Astrocyte (in vitro differentiated cells and primary cell): ENCODE measurements around the gene SPNS1. TPM values are rescaled to one million over a fixed set of nuclear protein-coding genes. Genes with fewer than 3 reads are reported as not detected.
A peak's percentile ranks its signal among the peaks of the same experiment; 100 is the strongest.

Source experiments
- DNase-seq: peaks from one replicate; pipeline ENCODE4 v3.0.0-alpha.2; 2010; ENCODE audit warnings: low read depth
- FAIRE-seq: peaks from 2 replicates; lab custom pipeline; 2011; peaks lifted over from hg19 to GRCh38; lab: Jason Lieb, UNC
- H2AFZ ChIP-seq: 2 replicates; pipeline ENCODE4 v1.6.0; 2012; ENCODE audit warnings: low read depth, low read length, inconsistent platforms
- H3K27ac ChIP-seq: 2 replicates; pipeline ENCODE4 v1.5.1; 2011; ENCODE audit warnings: low read depth, low read length, inconsistent platforms
- H3K27me3 ChIP-seq: 2 replicates; pipeline ENCODE4 v1.6.0; 2011; ENCODE audit warnings: low read length, inconsistent platforms; ENCODE audit not compliant: insufficient read depth
- H3K36me3 ChIP-seq: 2 replicates; pipeline ENCODE4 v1.5.1; 2011; ENCODE audit warnings: low read length, inconsistent platforms; ENCODE audit not compliant: insufficient read depth
- H3K4me1 ChIP-seq: 2 replicates; pipeline ENCODE4 v1.5.1; 2011; ENCODE audit warnings: low read length, inconsistent platforms; ENCODE audit not compliant: insufficient read depth
- H3K4me2 ChIP-seq: 2 replicates; pipeline ENCODE4 v1.6.0; 2012; ENCODE audit warnings: low read length, inconsistent platforms
- H3K4me3 ChIP-seq: 2 replicates; pipeline ENCODE4 v1.5.1; 2011; ENCODE audit warnings: low read depth, mild to moderate bottlenecking, low read length, inconsistent platforms; ENCODE audit not compliant: insufficient read depth
- H3K79me2 ChIP-seq: 2 replicates; pipeline ENCODE4 v1.6.0; 2012; ENCODE audit warnings: mild to moderate bottlenecking, low read length, inconsistent platforms; ENCODE audit not compliant: insufficient read depth
- H3K9ac ChIP-seq: 2 replicates; pipeline ENCODE4 v1.6.0; 2012; ENCODE audit warnings: mild to moderate bottlenecking, low read length, inconsistent platforms
- H3K9me3 ChIP-seq: 2 replicates; pipeline ENCODE4 v1.5.1; 2012; ENCODE audit warnings: low read depth, mild to moderate bottlenecking, low read length, inconsistent platforms; ENCODE audit not compliant: insufficient read depth
- H4K20me1 ChIP-seq: 2 replicates; pipeline ENCODE4 v1.6.0; 2012; ENCODE audit warnings: low read length, inconsistent platforms; ENCODE audit not compliant: insufficient read depth
- H3K27ac Mint-ChIP-seq: one replicate; pipeline ENCODE4 v1.8.0; 2021; ENCODE audit warnings: mild to moderate bottlenecking, mixed read lengths; ENCODE audit not compliant: unreplicated experiment
- H3K27me3 Mint-ChIP-seq: one replicate; pipeline ENCODE4 v1.8.0; 2021; ENCODE audit warnings: low read depth, mixed read lengths; ENCODE audit not compliant: unreplicated experiment
- H3K36me3 Mint-ChIP-seq: one replicate; pipeline ENCODE4 v1.8.0; 2021; ENCODE audit warnings: low read depth, mixed read lengths; ENCODE audit not compliant: unreplicated experiment
- H3K4me1 Mint-ChIP-seq: one replicate; pipeline ENCODE4 v1.8.0; 2021; ENCODE audit warnings: low read depth, mixed read lengths; ENCODE audit not compliant: unreplicated experiment
- H3K4me3 Mint-ChIP-seq: one replicate; pipeline ENCODE4 v1.8.0; 2021; ENCODE audit warnings: mild to moderate bottlenecking, moderate library complexity, mixed read lengths; ENCODE audit not compliant: unreplicated experiment
- H3K9me3 Mint-ChIP-seq: one replicate; pipeline ENCODE4 v1.8.0; 2021; ENCODE audit warnings: mild to moderate bottlenecking, mixed read lengths; ENCODE audit not compliant: unreplicated experiment
- CTCF ChIP-seq: IDR thresholded peaks from 2 replicates; pipeline ENCODE4 v1.5.1; 2011; ENCODE audit warnings: low read depth, mild to moderate bottlenecking, inconsistent platforms, low read length, moderate library complexity; ENCODE audit not compliant: insufficient read depth
- EZH2 ChIP-seq: IDR thresholded peaks from 2 replicates; pipeline ENCODE4 v1.6.1; 2012; ENCODE audit warnings: mild to moderate bottlenecking, low read length, inconsistent platforms; ENCODE audit not compliant: insufficient read depth
- total RNA-seq: library from RNA; stranded (reverse); gene quantifications from 2 replicates; pipeline ENCODE4 v1.2.1, GENCODE V29; 2021

The SPNS1 gene
- total RNA-seq, 1 donor from 2014 or later: 57.8 TPM

DNA sequence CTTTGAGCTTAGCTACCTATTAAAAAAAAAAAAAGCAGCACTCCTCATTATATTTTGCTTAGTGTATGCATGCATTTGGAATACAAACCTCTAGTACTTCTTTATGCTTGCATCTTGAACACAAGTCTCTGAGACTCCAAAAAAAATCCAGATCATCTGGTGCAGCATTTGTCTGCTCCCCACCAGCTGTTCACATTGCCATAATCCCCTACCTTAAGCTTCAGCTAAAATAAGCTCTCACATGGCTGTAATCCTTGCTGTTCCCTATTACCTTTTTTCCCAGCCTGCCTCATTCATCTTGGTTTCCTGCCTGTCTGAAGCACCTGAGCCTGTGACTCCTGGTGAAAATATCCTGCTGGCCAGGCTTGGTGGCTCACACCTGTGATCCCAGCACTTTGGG is 31.3 kb upstream of the SPNS1 start:
- no peaks in the 10 kb centered on the region for H3K27me3 ChIP-seq
- H3K79me2 ChIP-seq: no peaks in the 10 kb centered on the region
- H3K9ac ChIP-seq: no peak overlapping the region
- H3K27ac Mint-ChIP-seq: no peak overlapping the region
- no peaks in the 10 kb centered on the region for H3K4me1 Mint-ChIP-seq
- H4K20me1 ChIP-seq: no peaks in the 10 kb centered on the region
- TF ChIP-seq EZH2 (no peak), CTCF (no peak)
- H3K27ac ChIP-seq: no peak overlapping the region
- H3K4me3 Mint-ChIP-seq: no peak overlapping the region
- DNase-seq (no peak), FAIRE-seq (no peak)
- no peaks in the 10 kb centered on the region for H3K9me3 Mint-ChIP-seq
- H3K4me2 ChIP-seq: no peak overlapping the region
- H2AFZ ChIP-seq: no peak overlapping the region
- H3K36me3 ChIP-seq: no peaks in the 10 kb centered on the region
- H3K27me3 Mint-ChIP-seq: peaks cover 12% of the 10 kb centered on the region
- no peak overlapping the region for H3K4me3 ChIP-seq
- no peaks in the 10 kb centered on the region for H3K9me3 ChIP-seq
- H3K36me3 Mint-ChIP-seq: no peaks in the 10 kb centered on the region
- peaks cover 7% of the 10 kb centered on the region for H3K4me1 ChIP-seq

GRCh38 chr16:28946681-28947080 is 27.9 kb upstream of the SPNS1 start:
- H3K4me1 Mint-ChIP-seq: peaks cover 2% of the 10 kb centered on the region
- no peak for DNase-seq
- no peak overlapping the region for H3K27ac ChIP-seq
- TF ChIP-seq CTCF (no peak), EZH2 (no peak)
- FAIRE-seq: no peak
- H3K4me3 Mint-ChIP-seq: no peak overlapping the region
- H3K27me3 Mint-ChIP-seq: peaks cover 7% of the 10 kb centered on the region
- H3K9me3 Mint-ChIP-seq: no peaks in the 10 kb centered on the region
- no peak overlapping the region for H3K4me2 ChIP-seq
- H3K9me3 ChIP-seq: no peaks in the 10 kb centered on the region
- H3K36me3 Mint-ChIP-seq: no peaks in the 10 kb centered on the region
- peaks cover 9% of the 10 kb centered on the region for H3K4me1 ChIP-seq
- no peaks in the 10 kb centered on the region for H3K36me3 ChIP-seq
- H3K27me3 ChIP-seq: no peaks in the 10 kb centered on the region
- H3K9ac ChIP-seq: no peak overlapping the region
- no peak overlapping the region for H2AFZ ChIP-seq
- H3K79me2 ChIP-seq: peaks cover 9% of the 10 kb centered on the region
- no peak overlapping the region for H3K4me3 ChIP-seq
- no peak overlapping the region for H3K27ac Mint-ChIP-seq
- H4K20me1 ChIP-seq: peaks cover 2% of the 10 kb centered on the region

GRCh38 chr16:28950648-28951409 is 23.7 kb upstream of the SPNS1 start, which contains the start of gene NFATC2IP:
TSS of gene NFATC2IP (plus strand) at chr16:28950937. CDS start at chr16:28951012, 75 bp downstream.
- Histone ChIP-seq H3K36me3 (peaks cover 19% of the 10 kb centered on the region), H3K4me1 (peaks cover 10% of the 10 kb centered on the region), H4K20me1 (peaks cover 10% of the 10 kb centered on the region), H3K27ac (peak within 1 kb of the TSS; percentile 53), H3K9ac (peak within 1 kb of the TSS; percentile 82), H3K79me2 (peaks cover 27% of the 10 kb centered on the region), H3K9me3 (no peaks in the 10 kb centered on the region), H2AFZ (peak within 1 kb of the TSS; percentile 86), H3K4me3 (peak within 1 kb of the TSS; percentile 71), H3K4me2 (peak within 1 kb of the TSS; percentile 94), H3K27me3 (no peaks in the 10 kb centered on the region)
- Mint-ChIP-seq H3K27ac (peak within 1 kb of the TSS; percentile 68), H3K4me1 (peaks cover 5% of the 10 kb centered on the region), H3K4me3 (peak within 1 kb of the TSS; percentile 90), H3K9me3 (no peaks in the 10 kb centered on the region), H3K36me3 (peaks cover 3% of the 10 kb centered on the region), H3K27me3 (peaks cover 5% of the 10 kb centered on the region)
- FAIRE-seq: peak; percentile 26
- peak; percentile 99 for DNase-seq
- TF ChIP-seq EZH2 (no peak), CTCF (no peak)
